H9 (cell line): ENCODE results near the gene LLGL2. TPM values are rescaled to one million over a fixed set of nuclear protein-coding genes. Genes with fewer than 3 reads are reported as not detected.

ENCODE experiments used
- DNase-seq: peaks from one replicate; pipeline ENCODE4 v3.0.0-alpha.2; 2017
- H2AFZ ChIP-seq: one replicate; pipeline ENCODE4 v1.6.1; 2013; ENCODE audit warnings: mild to moderate bottlenecking, low read length, control low read depth, moderate library complexity
- H2AK5ac ChIP-seq: 2 replicates; pipeline ENCODE4 v1.6.1; 2013; ENCODE audit warnings: low read length, control low read depth, mixed read lengths; ENCODE audit not compliant: insufficient read length
- H2BK120ac ChIP-seq: one replicate; pipeline ENCODE4 v1.6.1; 2013; ENCODE audit warnings: low read depth, mild to moderate bottlenecking, low read length, control low read depth, inconsistent platforms; ENCODE audit not compliant: poor library complexity, severe bottlenecking
- H2BK12ac ChIP-seq: 2 replicates; pipeline ENCODE4 v1.6.1; 2013; ENCODE audit warnings: low read length, control low read depth, mixed read lengths, low read depth; ENCODE audit not compliant: insufficient read length
- H2BK15ac ChIP-seq: 2 replicates; pipeline ENCODE4 v1.6.1; 2013; ENCODE audit warnings: low read depth, low read length, control low read depth
- H2BK20ac ChIP-seq: one replicate; pipeline ENCODE4 v1.6.1; 2013; ENCODE audit warnings: low read depth, mild to moderate bottlenecking, low read length, control low read depth, inconsistent platforms; ENCODE audit not compliant: poor library complexity, severe bottlenecking
- H2BK5ac ChIP-seq: 2 replicates; pipeline ENCODE4 v1.6.1; 2013; ENCODE audit warnings: low read length, control low read depth, mixed read lengths; ENCODE audit not compliant: insufficient read length
- H3K14ac ChIP-seq: 2 replicates; pipeline ENCODE4 v1.6.1; 2013; ENCODE audit warnings: low read length, control low read depth; ENCODE audit not compliant: insufficient read depth
- H3K18ac ChIP-seq: 2 replicates; pipeline ENCODE4 v1.6.1; 2013; ENCODE audit warnings: low read depth, mild to moderate bottlenecking, mixed read lengths, low read length, control low read depth; ENCODE audit not compliant: insufficient read length
- H3K23ac ChIP-seq: 2 replicates; pipeline ENCODE4 v1.6.1; 2013; ENCODE audit warnings: low read length, control low read depth, mixed read lengths, low read depth; ENCODE audit not compliant: insufficient read length
- H3K23me2 ChIP-seq: 2 replicates; pipeline ENCODE4 v1.6.1; 2013; ENCODE audit warnings: low read depth, mild to moderate bottlenecking, mixed read lengths, low read length, control low read depth; ENCODE audit not compliant: insufficient read length, poor library complexity, severe bottlenecking
- H3K27ac ChIP-seq: 2 replicates; pipeline ENCODE4 v1.5.1; 2013; ENCODE audit warnings: low read length, control low read depth, mixed read lengths, low read depth; ENCODE audit not compliant: insufficient read length
- H3K27me3 ChIP-seq: 2 replicates; pipeline ENCODE4 v1.6.1; 2013; ENCODE audit warnings: low read length, control low read depth, inconsistent platforms; ENCODE audit not compliant: insufficient read depth
- H3K4ac ChIP-seq: 2 replicates; pipeline ENCODE4 v1.6.1; 2013; ENCODE audit warnings: low read depth, mild to moderate bottlenecking, control low read depth, inconsistent platforms, low read length, moderate library complexity
- H3K4me1 ChIP-seq: 2 replicates; pipeline ENCODE4 v1.6.1; 2013; ENCODE audit warnings: low read length, control low read depth, inconsistent platforms; ENCODE audit not compliant: insufficient read depth
- H3K4me2 ChIP-seq: 2 replicates; pipeline ENCODE4 v1.6.1; 2013; ENCODE audit warnings: low read length, control low read depth, mixed read lengths; ENCODE audit not compliant: insufficient read length, insufficient read depth
- H3K56ac ChIP-seq: 2 replicates; pipeline ENCODE4 v1.6.1; 2013; ENCODE audit warnings: low read depth, mild to moderate bottlenecking, mixed read lengths, low read length, control low read depth; ENCODE audit not compliant: insufficient read length
- H3K79me1 ChIP-seq: 2 replicates; pipeline ENCODE4 v1.6.1; 2013; ENCODE audit warnings: low read depth, mild to moderate bottlenecking, moderate library complexity, low read length, control low read depth, inconsistent platforms; ENCODE audit not compliant: insufficient read depth, poor library complexity, severe bottlenecking
- H3K79me2 ChIP-seq: 2 replicates; pipeline ENCODE4 v1.6.1; 2013; ENCODE audit warnings: low read length, control low read depth, inconsistent platforms; ENCODE audit not compliant: insufficient read depth
- H3K9ac ChIP-seq: 2 replicates; pipeline ENCODE4 v1.6.1; 2013; ENCODE audit warnings: low read length, control low read depth, mixed read lengths; ENCODE audit not compliant: insufficient read length; ENCODE audit errors: extremely low read depth
- H3K9me3 ChIP-seq: one replicate; pipeline ENCODE4 v1.6.1; 2013; ENCODE audit warnings: low read depth, low read length, inconsistent platforms; ENCODE audit not compliant: control insufficient read depth
- H3T11ph ChIP-seq: one replicate; pipeline ENCODE4 v1.6.1; 2013; ENCODE audit warnings: mild to moderate bottlenecking, low read length, control low read depth, inconsistent platforms
- H4K20me1 ChIP-seq: one replicate; pipeline ENCODE4 v1.6.1; 2013; ENCODE audit not compliant: control insufficient read depth, insufficient read length, insufficient read depth
- H4K5ac ChIP-seq: 2 replicates; pipeline ENCODE4 v1.6.1; 2013; ENCODE audit warnings: low read depth, mild to moderate bottlenecking, mixed read lengths, low read length, control low read depth; ENCODE audit not compliant: insufficient read length
- H4K8ac ChIP-seq: replicated peaks from 2 replicates; pipeline ENCODE4 v1.6.1; 2013; ENCODE audit warnings: low read length, control low read depth, mixed read lengths, low read depth; ENCODE audit not compliant: insufficient read length
- H4K91ac ChIP-seq: 2 replicates; pipeline ENCODE4 v1.6.1; 2013; ENCODE audit warnings: low read depth, mild to moderate bottlenecking, moderate library complexity, mixed read lengths, low read length, control low read depth; ENCODE audit not compliant: insufficient read length
- H3K27ac Mint-ChIP-seq, 3 experiments: 2 replicates in 2 of 3; 3 replicates in 1 of 3; pipeline ENCODE4 v1.8.0; 2020 to 2021; ENCODE audit warnings: mixed read lengths in 3 of 3, mild to moderate bottlenecking in 1 of 3, moderate library complexity in 1 of 3
- H3K27me3 Mint-ChIP-seq: 2 replicates; pipeline ENCODE4 v1.8.0; 2021; ENCODE audit warnings: low read depth, mild to moderate bottlenecking, moderate library complexity, mixed read lengths
- H3K36me3 Mint-ChIP-seq, 3 experiments: 2 replicates in 2 of 3; 3 replicates in 1 of 3; pipeline ENCODE4 v1.8.0; 2020 to 2021; ENCODE audit warnings: low read depth in 3 of 3, mixed read lengths in 3 of 3; ENCODE audit not compliant: insufficient read depth in 1 of 3
- H3K4me1 Mint-ChIP-seq, 2 experiments: 2 replicates each; pipeline ENCODE4 v1.8.0; 2020; ENCODE audit warnings: mixed read lengths in 2 of 2
- H3K4me3 Mint-ChIP-seq, 2 experiments: 2 replicates in 1 of 2; 3 replicates in 1 of 2; pipeline ENCODE4 v1.8.0; 2020 to 2021; ENCODE audit warnings: mild to moderate bottlenecking in 2 of 2, mixed read lengths in 2 of 2, moderate library complexity in 1 of 2
- H3K9me3 Mint-ChIP-seq, 2 experiments: 2 replicates in 1 of 2; 3 replicates in 1 of 2; pipeline ENCODE4 v1.8.0; 2020; ENCODE audit warnings: mild to moderate bottlenecking in 2 of 2, mixed read lengths in 2 of 2, moderate library complexity in 1 of 2
- CTCF ChIP-seq: fragments of 200-600 bp; sonication (generic); conservative IDR thresholded peaks from 3 replicates; pipeline ENCODE4 v1.8.0; 2021; ENCODE audit warnings: antibody characterized with exemption, mild to moderate bottlenecking
- WGBS: extraction: QIAGEN DNeasy Blood & Tissue Kit; methylation state at CpG from one replicate; pipeline ENCODE4 v1.1.7; 2013; ENCODE audit warnings: missing lambda C conversion rate, low lambda C conversion rate, mixed read lengths; ENCODE audit not compliant: insufficient read length; ENCODE audit errors: extremely low coverage; 5-methylcytosine and 5-hydroxymethylcytosine counted together
- total RNA-seq: library from RNA; stranded (reverse); gene quantifications from 2 replicates; pipeline ENCODE4 v1.2.1, GENCODE V29; 2021

The LLGL2 gene
- total RNA-seq, 1 experiment from 2014 or later: 90.4 TPM

GRCh38 chr17:75612906-75613626, 87.6 kb downstream of the LLGL2 start:
- Histone ChIP-seq H3K4ac (no peak overlapping the region), H3T11ph (no peak overlapping the region), H2AFZ (no peak overlapping the region), H3K79me2 (no peaks in the 10 kb centered on the region), H3K56ac (no peak overlapping the region), H3K4me2 (no peak overlapping the region), H3K9me3 (no peaks in the 10 kb centered on the region), H2AK5ac (no peak overlapping the region), H2BK5ac (no peak overlapping the region), H3K79me1 (no peaks in the 10 kb centered on the region), H3K4me1 (no peaks in the 10 kb centered on the region), H3K18ac (no peak overlapping the region), H4K8ac (no peak overlapping the region), H4K91ac (no peak overlapping the region), H3K23me2 (no peaks in the 10 kb centered on the region), H4K20me1 (no peaks in the 10 kb centered on the region), H3K27ac (no peak overlapping the region), H3K27me3 (no peaks in the 10 kb centered on the region), H4K5ac (no peak overlapping the region), H2BK15ac (no peak overlapping the region), H3K14ac (no peak overlapping the region; the same call in 1 of the 2 replicates), H2BK120ac (no peak overlapping the region), H2BK12ac (no peak overlapping the region), H3K23ac (no peak overlapping the region), H3K9ac (no peak overlapping the region), H2BK20ac (no peak overlapping the region)
- Mint-ChIP-seq H3K4me1 (no peaks in the 10 kb centered on the region), H3K9me3 (no peaks in the 10 kb centered on the region), H3K4me3 (no peak overlapping the region), H3K27me3 (no peaks in the 10 kb centered on the region), H3K36me3 (no peaks in the 10 kb centered on the region), H3K27ac (0 out of 7 replicates have a peak overlapping the region, but pooled peaks of 1 of the 3 experiments have one; percentile 18)
- WGBS: no CpG with 5 or more reads among the region's 27 CpGs
- no peak for DNase-seq
- no peak for TF ChIP-seq CTCF
